ENCODE measurements around the gene FAM161B.
A peak's percentile ranks its signal among the peaks of the same experiment; 100 is the strongest.

FAM161B gene

DNA sequence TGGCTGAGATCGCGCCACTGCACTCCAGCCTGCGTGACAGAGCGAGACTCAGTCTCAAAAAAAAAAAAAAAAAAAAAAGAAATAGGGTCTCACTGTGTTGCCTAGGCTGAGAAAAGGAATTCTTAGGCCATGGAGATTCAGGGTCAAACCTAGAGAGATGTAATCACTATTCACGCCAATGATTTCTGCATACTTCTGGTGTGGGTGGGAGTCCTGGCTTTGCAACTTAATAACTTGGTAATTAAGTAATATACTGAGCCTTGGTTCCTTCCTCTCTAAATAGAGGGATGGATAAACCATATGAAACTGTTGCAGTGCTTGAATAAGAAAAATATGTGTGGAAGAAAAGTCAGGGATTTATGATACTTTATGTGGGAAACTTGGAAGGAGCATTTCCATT lies 60.5 kb downstream of the FAM161B start:
- TF ChIP-seq, protein P1, sequence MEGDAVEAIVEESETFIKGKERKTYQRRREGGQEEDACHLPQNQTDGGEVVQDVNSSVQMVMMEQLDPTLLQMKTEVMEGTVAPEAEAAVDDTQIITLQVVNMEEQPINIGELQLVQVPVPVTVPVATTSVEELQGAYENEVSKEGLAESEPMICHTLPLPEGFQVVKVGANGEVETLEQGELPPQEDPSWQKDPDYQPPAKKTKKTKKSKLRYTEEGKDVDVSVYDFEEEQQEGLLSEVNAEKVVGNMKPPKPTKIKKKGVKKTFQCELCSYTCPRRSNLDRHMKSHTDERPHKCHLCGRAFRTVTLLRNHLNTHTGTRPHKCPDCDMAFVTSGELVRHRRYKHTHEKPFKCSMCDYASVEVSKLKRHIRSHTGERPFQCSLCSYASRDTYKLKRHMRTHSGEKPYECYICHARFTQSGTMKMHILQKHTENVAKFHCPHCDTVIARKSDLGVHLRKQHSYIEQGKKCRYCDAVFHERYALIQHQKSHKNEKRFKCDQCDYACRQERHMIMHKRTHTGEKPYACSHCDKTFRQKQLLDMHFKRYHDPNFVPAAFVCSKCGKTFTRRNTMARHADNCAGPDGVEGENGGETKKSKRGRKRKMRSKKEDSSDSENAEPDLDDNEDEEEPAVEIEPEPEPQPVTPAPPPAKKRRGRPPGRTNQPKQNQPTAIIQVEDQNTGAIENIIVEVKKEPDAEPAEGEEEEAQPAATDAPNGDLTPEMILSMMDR (IDR thresholded peaks at IDR 0.05; ENCODE audit: control insufficient read depth, extremely low read depth, insufficient read depth), result no peak
- DNase-seq (ENCODE audit: low read depth), result no peak
- no peak overlapping the region for H3K4me3 ChIP-seq (ENCODE audit: low read depth, low read length)

DNA sequence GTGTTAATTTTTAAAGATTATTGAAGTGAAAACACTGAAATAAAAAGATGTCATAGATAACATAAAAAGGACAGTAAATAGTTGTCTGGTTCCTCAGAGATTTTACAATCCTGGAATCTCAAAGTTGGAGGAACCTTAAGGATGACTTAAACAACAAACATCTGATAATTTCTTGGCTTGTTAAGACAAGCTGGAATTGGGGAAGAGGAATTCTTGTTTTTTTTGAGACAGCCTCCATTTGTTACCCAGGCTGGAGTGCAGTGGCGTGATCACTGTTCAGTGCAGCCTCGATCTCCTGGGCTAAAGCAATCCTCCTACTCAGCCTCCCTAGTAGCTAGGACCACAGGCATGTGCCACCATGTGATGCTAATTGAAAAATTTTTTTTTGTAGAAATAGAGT lies 60.9 kb downstream of the FAM161B start:
- H3K4me3 ChIP-seq (ENCODE audit: low read depth, low read length), result peak overlapping the region; percentile 95; the same call in 1 of the 2 replicates
- DNase-seq (ENCODE audit: low read depth), result no peak
- TF ChIP-seq, protein P1 (IDR thresholded peaks at IDR 0.05; ENCODE audit: control insufficient read depth, extremely low read depth, insufficient read depth), result no peak

DNA sequence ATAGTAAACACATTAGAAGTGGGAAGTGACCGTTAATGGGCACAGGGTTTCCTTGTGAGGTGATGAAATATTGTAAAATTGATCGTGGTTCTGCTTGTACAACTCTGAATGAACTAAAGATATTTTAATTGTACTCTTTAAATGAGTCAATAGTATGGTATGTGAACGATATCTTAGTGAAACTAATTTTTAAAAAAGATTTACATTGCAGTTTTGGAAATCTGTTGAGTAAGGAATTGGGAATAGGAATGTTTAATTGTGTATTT lies 61.5 kb downstream of the FAM161B start:
- TF ChIP-seq, protein P1 (IDR thresholded peaks at IDR 0.05; ENCODE audit: control insufficient read depth, extremely low read depth, insufficient read depth), result no peak
- no peak for DNase-seq (ENCODE audit: low read depth)
- peak overlapping the region; percentile 95 for H3K4me3 ChIP-seq (ENCODE audit: low read depth, low read length)

DNA sequence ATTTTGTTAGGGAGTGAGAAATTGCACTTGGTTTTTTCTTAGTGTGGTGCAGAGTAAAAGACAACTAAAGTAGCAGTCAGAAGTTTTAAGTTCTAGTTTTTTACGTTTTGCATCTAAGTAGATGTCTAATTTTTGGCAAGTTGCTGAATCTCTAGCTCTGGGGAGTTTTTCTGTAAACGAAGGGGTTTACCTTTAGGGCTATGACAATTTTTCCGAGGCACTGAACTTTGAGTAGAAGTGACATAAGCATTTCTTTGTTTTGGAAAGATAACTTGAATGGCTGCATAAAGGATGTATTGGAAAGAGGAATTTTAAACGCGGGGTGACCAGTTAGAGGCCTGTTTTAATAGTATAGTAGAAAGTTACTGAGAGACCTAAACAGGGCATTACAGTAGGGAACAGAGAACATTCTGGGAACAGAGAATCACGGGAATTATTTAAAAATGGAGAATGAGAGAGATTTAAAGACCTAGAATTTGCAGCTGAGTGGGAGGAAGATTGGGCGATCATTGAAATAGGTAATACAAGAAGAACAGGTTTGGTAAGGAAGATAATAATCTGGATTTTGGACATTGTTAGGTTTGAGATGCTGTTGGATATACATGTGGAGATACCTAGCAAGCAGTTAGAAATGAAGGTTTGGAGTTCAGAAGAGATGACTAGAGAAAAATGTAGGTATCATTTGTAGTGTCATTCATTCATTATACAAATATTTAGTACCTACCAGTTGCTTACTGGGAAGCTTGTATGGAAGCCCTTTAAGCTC lies 62.0 kb downstream of the FAM161B start:
- peak overlapping the region; percentile 95 for H3K4me3 ChIP-seq (ENCODE audit: low read depth, low read length)
- TF ChIP-seq, protein P1 (IDR thresholded peaks at IDR 0.05; ENCODE audit: control insufficient read depth, extremely low read depth, insufficient read depth), result no peak
- DNase-seq (ENCODE audit: low read depth), result no peak

DNA sequence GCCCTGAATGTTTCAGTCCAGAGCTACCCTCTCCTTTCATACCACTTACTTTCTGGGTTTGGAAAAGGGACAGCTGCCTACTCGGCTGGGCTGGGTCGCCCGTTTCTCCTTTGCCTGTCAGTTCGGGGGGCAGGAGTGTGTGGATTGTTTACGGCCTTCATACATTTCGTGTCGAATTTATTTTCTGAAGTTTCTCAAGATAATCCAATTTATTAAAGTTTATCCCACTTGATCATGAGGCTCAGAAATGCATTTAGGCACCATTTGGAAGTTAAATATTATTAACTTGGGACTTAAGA lies 62.6 kb downstream of the FAM161B start:
- TF ChIP-seq, protein P1 (IDR thresholded peaks at IDR 0.05; ENCODE audit: control insufficient read depth, extremely low read depth, insufficient read depth), result no peak
- peak overlapping the region; percentile 95 for H3K4me3 ChIP-seq (ENCODE audit: low read depth, low read length)
- DNase-seq (ENCODE audit: low read depth), result no peak

DNA sequence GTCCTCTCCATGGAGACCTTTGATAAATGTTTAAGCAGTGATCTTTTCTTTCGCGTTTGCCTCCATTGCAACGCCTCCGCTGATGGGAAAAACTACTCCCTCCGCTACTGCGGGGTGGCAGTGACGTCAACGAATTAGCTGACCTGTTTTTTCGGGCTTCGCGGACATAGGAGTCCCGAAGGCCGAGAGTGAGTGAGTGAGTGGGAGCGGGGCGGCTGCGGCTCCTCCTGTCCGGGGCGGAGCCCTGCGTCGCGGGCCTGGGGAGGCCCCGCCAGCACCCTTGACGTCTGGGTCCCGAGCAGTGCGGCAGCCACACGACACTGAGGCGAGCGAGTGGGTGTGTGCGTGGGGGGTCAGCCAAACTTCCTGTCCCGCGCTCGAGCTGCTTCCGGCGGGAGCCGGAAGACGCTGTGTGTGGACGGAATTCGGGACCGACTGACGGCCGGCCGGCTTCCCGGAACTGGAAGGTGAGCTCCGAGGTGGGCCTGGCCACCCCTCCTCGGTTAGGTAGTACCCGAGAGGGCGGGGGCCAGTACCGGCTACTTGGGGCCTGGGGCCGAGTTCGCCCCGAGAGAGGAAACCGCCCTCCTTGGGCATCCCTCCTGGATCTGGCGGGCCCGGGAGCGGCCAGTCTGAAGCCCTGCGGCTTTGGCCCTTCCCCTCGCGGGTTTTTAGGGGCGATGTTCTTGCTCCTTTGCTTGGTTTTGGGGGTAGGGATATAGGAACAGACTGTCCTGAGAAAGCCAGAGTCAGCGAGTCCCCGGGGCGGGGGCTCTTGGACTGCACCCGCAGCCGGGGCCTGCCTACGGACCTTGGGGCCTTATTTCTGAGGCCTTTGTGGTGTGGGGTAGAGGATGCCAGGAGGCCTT lies 63.2 kb downstream of the FAM161B start, which contains the start of gene ZNF410:
TSS of gene ZNF410 (plus strand) at position 411 of the 869 bp plus-strand sequence. CDS start 5,317 bp downstream, outside the sequence.
- peak; percentile 86 for DNase-seq (ENCODE audit: low read depth)
- TF ChIP-seq, protein P1 (IDR thresholded peaks at IDR 0.05; ENCODE audit: control insufficient read depth, extremely low read depth, insufficient read depth), result no peak
- H3K4me3 ChIP-seq (ENCODE audit: low read depth, low read length), result peak within 1 kb of the TSS; percentile 95
